Keratinocyte (primary cell): ENCODE measurements around the gene FHIT. TPM values are rescaled to one million over a fixed set of nuclear protein-coding genes. Genes with fewer than 3 reads are reported as not detected.

Experiments used
- DNase-seq: peaks from one replicate; pipeline ENCODE4 v3.0.0-alpha.2; 2011; ENCODE audit warnings: low read depth, missing footprints, low spot score
- FAIRE-seq: peaks from 2 replicates; lab custom pipeline; 2011; peaks lifted over from hg19 to GRCh38; lab: Jason Lieb, UNC
- H2AFZ ChIP-seq: 2 replicates; pipeline ENCODE4 v1.6.0; 2012; ENCODE audit warnings: low read length, control low read depth, inconsistent platforms; ENCODE audit not compliant: control insufficient read depth
- H3K27ac ChIP-seq: 2 replicates; pipeline ENCODE4 v1.5.1; 2011; ENCODE audit warnings: low read length; ENCODE audit not compliant: control insufficient read depth, insufficient read depth
- H3K27me3 ChIP-seq: 3 replicates; pipeline ENCODE4 v1.6.0; 2011; ENCODE audit warnings: low read length; ENCODE audit not compliant: control insufficient read depth, insufficient read depth; ENCODE audit errors: extremely low read depth
- H3K36me3 ChIP-seq, 2 experiments: 2 replicates in 1 of 2; 3 replicates in 1 of 2; pipeline ENCODE4 v1.5.1; 2011; ENCODE audit warnings: low read length in 2 of 2, mild to moderate bottlenecking in 1 of 2; ENCODE audit not compliant: control insufficient read depth in 2 of 2, insufficient read depth in 2 of 2; ENCODE audit errors: extremely low read depth in 1 of 2
- H3K4me1 ChIP-seq: 3 replicates; pipeline ENCODE4 v1.5.1; 2011; ENCODE audit warnings: low read length; ENCODE audit not compliant: control insufficient read depth, insufficient read depth; ENCODE audit errors: extremely low read depth
- H3K4me2 ChIP-seq: 3 replicates; pipeline ENCODE4 v1.6.0; 2011; ENCODE audit warnings: low read depth, low read length; ENCODE audit not compliant: control insufficient read depth, insufficient read depth; ENCODE audit errors: extremely low read depth
- H3K4me3 ChIP-seq, 3 experiments: fragments of 200-600 bp in 1 of 3; sonication (generic) in 1 of 3; 2 replicates in 2 of 3; 3 replicates in 1 of 3; pipeline ENCODE4 v1.5.1; 2011 to 2016; ENCODE audit warnings: low read length in 3 of 3, mild to moderate bottlenecking in 3 of 3, control low read depth in 2 of 3, inconsistent platforms in 1 of 3, low read depth in 1 of 3, mixed read lengths in 1 of 3, mixed run types in 1 of 3, moderate library complexity in 1 of 3; ENCODE audit not compliant: control insufficient read depth in 2 of 3, insufficient read depth in 2 of 3; ENCODE audit errors: extremely low read depth in 1 of 3
- H3K79me2 ChIP-seq: 2 replicates; pipeline ENCODE4 v1.6.0; 2012; ENCODE audit warnings: low read length; ENCODE audit not compliant: control insufficient read depth, insufficient read depth
- H3K9ac ChIP-seq: 3 replicates; pipeline ENCODE4 v1.6.0; 2011; ENCODE audit warnings: low read length; ENCODE audit not compliant: control insufficient read depth, insufficient read depth; ENCODE audit errors: extremely low read depth
- H3K9me1 ChIP-seq: 3 replicates; pipeline ENCODE4 v1.6.0; 2011; ENCODE audit warnings: low read length; ENCODE audit not compliant: control insufficient read depth, insufficient read depth; ENCODE audit errors: extremely low read depth
- H3K9me3 ChIP-seq: 2 replicates; pipeline ENCODE4 v1.5.1; 2012; ENCODE audit warnings: low read depth, low read length; ENCODE audit not compliant: control insufficient read depth
- H4K20me1 ChIP-seq: 3 replicates; pipeline ENCODE4 v1.6.0; 2011; ENCODE audit warnings: low read length; ENCODE audit not compliant: control insufficient read depth, insufficient read depth; ENCODE audit errors: extremely low read depth
- EZH2 ChIP-seq: IDR thresholded peaks from one replicate; pipeline ENCODE4 v1.6.1; 2012; ENCODE audit warnings: inconsistent platforms, mild to moderate bottlenecking, low read length, moderate library complexity
- dilution Hi-C: fragments of 300-500 bp; cut with MboI; formaldehyde crosslinking; loops from one replicate; pipeline ENCODE4 v1.7.0; 2020; ENCODE audit warnings: low sequenced_read_pairs; ENCODE audit not compliant: extremely low pct_ligation_motif_present
- polyA plus RNA-seq, 5 experiments: library from polyadenylated mRNA; depleted of rRNA in 3 of 5; stranded (reverse) in 3 of 5; stranded (forward) in 1 of 5; unstranded in 1 of 5; fragments of >200 nt; gene quantifications; 1 replicate in 1 of 5; 2 replicates in 3 of 5; 3 replicates in 1 of 5; pipeline versions ENCODE4 v1.2.1 to v1.2.3, GENCODE V29; 2011 to 2012; ENCODE audit warnings: missing spikeins in 2 of 5, low read depth in 1 of 5, low replicate concordance in 1 of 5
- TF ChIP-seq, protein P1 (sequence below), 3 experiments: IDR thresholded peaks in 1 of 3; conservative IDR thresholded peaks in 1 of 3; optimal IDR thresholded peaks in 1 of 3; 2 replicates in 2 of 3; 3 replicates in 1 of 3; pipeline versions ENCODE3 to v1.5.1; 2011; ENCODE audit warnings: low read length in 3 of 3, mild to moderate bottlenecking in 3 of 3, moderate library complexity in 2 of 3, control low read depth in 1 of 3, inconsistent platforms in 1 of 3; ENCODE audit not compliant: insufficient read depth in 2 of 3; ENCODE audit errors: extremely low read depth in 1 of 3

The FHIT gene
- polyA plus RNA-seq, 1 donor (not counting 4 experiments of a cell fraction or from before 2014, with no cell fraction given) = 2.2 TPM

GRCh38 chr3:61257148-61257547, 5.9 kb upstream of the FHIT start:
- H3K79me2 ChIP-seq = no peaks in the 10 kb centered on the region
- H3K27me3 ChIP-seq = no peaks in the 10 kb centered on the region
- no peak for FAIRE-seq
- H3K9ac ChIP-seq = no peak overlapping the region
- no peak overlapping the region for H3K4me3 ChIP-seq
- no peaks in the 10 kb centered on the region for H3K36me3 ChIP-seq
- no peak overlapping the region for H2AFZ ChIP-seq
- H3K4me1 ChIP-seq = peaks cover 2% of the 10 kb centered on the region
- TF ChIP-seq, protein P1, sequence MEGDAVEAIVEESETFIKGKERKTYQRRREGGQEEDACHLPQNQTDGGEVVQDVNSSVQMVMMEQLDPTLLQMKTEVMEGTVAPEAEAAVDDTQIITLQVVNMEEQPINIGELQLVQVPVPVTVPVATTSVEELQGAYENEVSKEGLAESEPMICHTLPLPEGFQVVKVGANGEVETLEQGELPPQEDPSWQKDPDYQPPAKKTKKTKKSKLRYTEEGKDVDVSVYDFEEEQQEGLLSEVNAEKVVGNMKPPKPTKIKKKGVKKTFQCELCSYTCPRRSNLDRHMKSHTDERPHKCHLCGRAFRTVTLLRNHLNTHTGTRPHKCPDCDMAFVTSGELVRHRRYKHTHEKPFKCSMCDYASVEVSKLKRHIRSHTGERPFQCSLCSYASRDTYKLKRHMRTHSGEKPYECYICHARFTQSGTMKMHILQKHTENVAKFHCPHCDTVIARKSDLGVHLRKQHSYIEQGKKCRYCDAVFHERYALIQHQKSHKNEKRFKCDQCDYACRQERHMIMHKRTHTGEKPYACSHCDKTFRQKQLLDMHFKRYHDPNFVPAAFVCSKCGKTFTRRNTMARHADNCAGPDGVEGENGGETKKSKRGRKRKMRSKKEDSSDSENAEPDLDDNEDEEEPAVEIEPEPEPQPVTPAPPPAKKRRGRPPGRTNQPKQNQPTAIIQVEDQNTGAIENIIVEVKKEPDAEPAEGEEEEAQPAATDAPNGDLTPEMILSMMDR (optimal IDR thresholded peaks at IDR 0.05 in 1 of 3, IDR thresholded peaks at IDR 0.05 in 1 of 3, conservative IDR thresholded peaks at IDR 0.05 in 1 of 3; ENCODE audit: extremely low read depth in 1 of 3, insufficient read depth in 2 of 3, low read length in 3 of 3) = no peak
- TF ChIP-seq EZH2 = no peak
- no peak for DNase-seq
- H3K27ac ChIP-seq = no peak overlapping the region
- no peaks in the 10 kb centered on the region for H3K9me1 ChIP-seq
- no peaks in the 10 kb centered on the region for H4K20me1 ChIP-seq
- dilution Hi-C loops = no loop called here
- H3K4me2 ChIP-seq = no peak overlapping the region
- no peaks in the 10 kb centered on the region for H3K9me3 ChIP-seq

DNA sequence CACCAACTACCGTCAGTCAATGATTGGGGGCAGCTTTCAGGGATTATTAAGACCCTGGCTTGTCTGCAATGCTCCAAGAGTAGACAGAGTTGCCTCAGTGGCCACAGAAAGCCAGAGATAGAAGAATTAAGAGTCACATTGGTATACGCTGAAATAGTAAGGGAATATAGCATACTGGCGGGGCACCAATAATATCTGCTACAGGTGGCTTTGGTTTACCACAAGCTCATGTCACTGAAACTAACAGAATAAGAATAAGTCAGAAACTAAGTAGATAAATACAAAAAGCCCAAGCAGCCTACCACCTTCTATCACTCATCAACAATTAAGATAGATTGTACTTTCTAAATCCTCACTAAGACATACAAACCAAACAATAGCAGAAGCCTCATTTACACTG, 2.5 kb upstream of the FHIT start:
- Histone ChIP-seq H3K36me3 (no peaks in the 10 kb centered on the region), H3K79me2 (no peaks in the 10 kb centered on the region), H3K27ac (no peak overlapping the region), H4K20me1 (no peaks in the 10 kb centered on the region), H3K4me2 (no peak overlapping the region), H2AFZ (no peak overlapping the region), H3K9me3 (no peaks in the 10 kb centered on the region), H3K4me1 (peaks cover 17% of the 10 kb centered on the region), H3K27me3 (no peaks in the 10 kb centered on the region), H3K9me1 (no peaks in the 10 kb centered on the region), H3K4me3 (no peak overlapping the region), H3K9ac (no peak overlapping the region)
- no peak for TF ChIP-seq EZH2
- TF ChIP-seq, protein P1 (optimal IDR thresholded peaks at IDR 0.05 in 1 of 3, IDR thresholded peaks at IDR 0.05 in 1 of 3, conservative IDR thresholded peaks at IDR 0.05 in 1 of 3; ENCODE audit: extremely low read depth in 1 of 3, insufficient read depth in 2 of 3, low read length in 3 of 3) = no peak
- dilution Hi-C loops = no loop called here
- no peak for DNase-seq
- no peak for FAIRE-seq
